NCI-H2227 (cell line): Measurements from ENCODE around the gene DDHD1.
A peak's percentile ranks its signal among the peaks of the same experiment; 100 is the strongest.
"Not testable (repeated sequence)": the region's sequence is repeated elsewhere in the genome, so short reads cannot be mapped to it uniquely, and the experiment has no call there.

Source experiments
- DNase-seq: peaks from one replicate; lab custom pipeline; 2025; ENCODE audit not compliant: unreplicated experiment; lab: John Stamatoyannopoulos, UW

DDHD1 gene

GRCh38 chr14:53152184-53152886, 788 bp downstream of the DDHD1 start:
- peak; percentile 48 for DNase-seq

GRCh38 chr14:53151523-53152183, 1.5 kb downstream of the DDHD1 start:
- peak; percentile 51 for DNase-seq

GRCh38 chr14:53149668-53150316, 3.3 kb downstream of the DDHD1 start:
- no peak for DNase-seq

- DNase-seq, result no peak
Observed at GRCh38 chr14:53148671-53149070, 4.5 kb downstream of the DDHD1 start.

- no peak for DNase-seq
Observed at GRCh38 chr14:53147893-53148292, 5.2 kb downstream of the DDHD1 start.

- no peak for DNase-seq
Observed at GRCh38 chr14:53147208-53147607, 5.9 kb downstream of the DDHD1 start.

GRCh38 chr14:53146739-53147138, 6.4 kb downstream of the DDHD1 start:
- no peak for DNase-seq

GRCh38 chr14:53144244-53144643, 8.9 kb downstream of the DDHD1 start:
- DNase-seq, result no peak

- no peak for DNase-seq
Observed at GRCh38 chr14:53140585-53140984, 12.5 kb downstream of the DDHD1 start.

- DNase-seq, result no peak
Observed at GRCh38 chr14:53137568-53138203, 15.4 kb downstream of the DDHD1 start.

- peak; percentile 16 for DNase-seq
Observed at GRCh38 chr14:53130491-53130890, 22.6 kb downstream of the DDHD1 start.

GRCh38 chr14:53128303-53129028, 24.7 kb downstream of the DDHD1 start:
- no peak for DNase-seq

GRCh38 chr14:53127832-53128231, 25.3 kb downstream of the DDHD1 start:
- no peak for DNase-seq

- no peak for DNase-seq
Observed at GRCh38 chr14:53127151-53127550, 26.0 kb downstream of the DDHD1 start.

- DNase-seq, result no peak
Observed at GRCh38 chr14:53126731-53127130, 26.4 kb downstream of the DDHD1 start.

- DNase-seq, result no peak
Observed at GRCh38 chr14:53124786-53125185, 28.3 kb downstream of the DDHD1 start.

GRCh38 chr14:53121419-53121818, 31.7 kb downstream of the DDHD1 start:
- DNase-seq, result not testable (repeated sequence)

GRCh38 chr14:53117479-53117878, 35.6 kb downstream of the DDHD1 start:
- not testable (repeated sequence) for DNase-seq

GRCh38 chr14:53113989-53114388, 39.1 kb downstream of the DDHD1 start:
- no peak for DNase-seq

GRCh38 chr14:53110096-53110495, 43.0 kb downstream of the DDHD1 start:
- DNase-seq, result no peak
